ENCODE measurements around the gene THRB.

The THRB gene

GRCh38 chr3:24278543-24278942 lies 216.1 kb downstream of the THRB start:
- peaks cover 15% of the 10 kb centered on the region for H3K27me3 Mint-ChIP-seq
- no peaks in the 10 kb centered on the region for H3K9me3 Mint-ChIP-seq
- H3K27ac Mint-ChIP-seq (ENCODE audit: low read depth), result no peak overlapping the region
- H3K36me3 Mint-ChIP-seq (ENCODE audit: insufficient read depth), result peaks cover 3% of the 10 kb centered on the region
- ATAC-seq (replicated peaks; ENCODE audit: extremely low read depth, poor library complexity, severe bottlenecking) (no peak), DNase-seq (ENCODE audit: low spot score in 2 of 2) (no peak)
- no peak overlapping the region for H3K4me3 Mint-ChIP-seq
- H3K4me1 Mint-ChIP-seq, result no peaks in the 10 kb centered on the region

GRCh38 chr3:24273491-24273890 lies 221.2 kb downstream of the THRB start:
- DNase-seq (ENCODE audit: low spot score in 2 of 2) (no peak), ATAC-seq (replicated peaks; ENCODE audit: extremely low read depth, poor library complexity, severe bottlenecking) (no peak)
- no peak overlapping the region for H3K27ac Mint-ChIP-seq (ENCODE audit: low read depth)
- peaks cover 3% of the 10 kb centered on the region for H3K36me3 Mint-ChIP-seq (ENCODE audit: insufficient read depth)
- no peaks in the 10 kb centered on the region for H3K9me3 Mint-ChIP-seq
- H3K27me3 Mint-ChIP-seq, result peaks cover 15% of the 10 kb centered on the region
- H3K4me1 Mint-ChIP-seq, result no peaks in the 10 kb centered on the region
- H3K4me3 Mint-ChIP-seq, result no peak overlapping the region

- Mint-ChIP-seq H3K4me1 (no peaks in the 10 kb centered on the region), H3K27ac (ENCODE audit: low read depth) (no peak overlapping the region), H3K4me3 (no peak overlapping the region), H3K9me3 (no peaks in the 10 kb centered on the region), H3K27me3 (peaks cover 15% of the 10 kb centered on the region), H3K36me3 (ENCODE audit: insufficient read depth) (peaks cover 3% of the 10 kb centered on the region)
- ATAC-seq (replicated peaks; ENCODE audit: extremely low read depth, poor library complexity, severe bottlenecking) (no peak), DNase-seq (ENCODE audit: low spot score in 2 of 2) (no peak)
Measured at GRCh38 chr3:24272875-24273274, 221.8 kb downstream of the THRB start.

GRCh38 chr3:24272408-24272807 lies 222.2 kb downstream of the THRB start:
- no peak for ATAC-seq (replicated peaks; ENCODE audit: extremely low read depth, poor library complexity, severe bottlenecking)
- Mint-ChIP-seq H3K27ac (ENCODE audit: low read depth) (no peak overlapping the region), H3K27me3 (peaks cover 14% of the 10 kb centered on the region), H3K9me3 (no peaks in the 10 kb centered on the region), H3K4me1 (no peaks in the 10 kb centered on the region), H3K36me3 (ENCODE audit: insufficient read depth) (peaks cover 3% of the 10 kb centered on the region), H3K4me3 (no peak overlapping the region)
- DNase-seq (ENCODE audit: low spot score in 2 of 2), result no peak

- H3K4me3 Mint-ChIP-seq, result no peak overlapping the region
- H3K27me3 Mint-ChIP-seq, result peaks cover 3% of the 10 kb centered on the region
- no peak for DNase-seq (ENCODE audit: low spot score in 2 of 2)
- no peak overlapping the region for H3K27ac Mint-ChIP-seq (ENCODE audit: low read depth)
- no peaks in the 10 kb centered on the region for H3K9me3 Mint-ChIP-seq
- H3K36me3 Mint-ChIP-seq (ENCODE audit: insufficient read depth), result peaks cover under 1% of the 10 kb centered on the region
- no peak for ATAC-seq (replicated peaks; ENCODE audit: extremely low read depth, poor library complexity, severe bottlenecking)
- H3K4me1 Mint-ChIP-seq, result no peaks in the 10 kb centered on the region
Measured at GRCh38 chr3:24271228-24271627, 223.4 kb downstream of the THRB start.

GRCh38 chr3:24270744-24271143 lies 223.9 kb downstream of the THRB start:
- Mint-ChIP-seq H3K4me1 (no peaks in the 10 kb centered on the region), H3K27me3 (no peaks in the 10 kb centered on the region), H3K36me3 (ENCODE audit: insufficient read depth) (no peaks in the 10 kb centered on the region), H3K27ac (ENCODE audit: low read depth) (no peak overlapping the region), H3K4me3 (no peak overlapping the region), H3K9me3 (no peaks in the 10 kb centered on the region)
- DNase-seq (ENCODE audit: low spot score in 2 of 2) (no peak), ATAC-seq (replicated peaks; ENCODE audit: extremely low read depth, poor library complexity, severe bottlenecking) (no peak)

GRCh38 chr3:24270204-24270691 lies 224.4 kb downstream of the THRB start:
- H3K9me3 Mint-ChIP-seq, result no peaks in the 10 kb centered on the region
- no peaks in the 10 kb centered on the region for H3K36me3 Mint-ChIP-seq (ENCODE audit: insufficient read depth)
- H3K4me3 Mint-ChIP-seq, result no peak overlapping the region
- H3K27ac Mint-ChIP-seq (ENCODE audit: low read depth), result no peak overlapping the region
- peaks cover under 1% of the 10 kb centered on the region for H3K27me3 Mint-ChIP-seq
- H3K4me1 Mint-ChIP-seq, result no peaks in the 10 kb centered on the region
- ATAC-seq (replicated peaks; ENCODE audit: extremely low read depth, poor library complexity, severe bottlenecking), result no peak
- DNase-seq (ENCODE audit: low spot score in 2 of 2), result no peak

GRCh38 chr3:24264748-24265158 lies 229.9 kb downstream of the THRB start:
- DNase-seq (ENCODE audit: low spot score in 2 of 2) (no peak), ATAC-seq (replicated peaks; ENCODE audit: extremely low read depth, poor library complexity, severe bottlenecking) (no peak)
- Mint-ChIP-seq H3K36me3 (ENCODE audit: insufficient read depth) (no peaks in the 10 kb centered on the region), H3K4me3 (no peak overlapping the region), H3K9me3 (no peaks in the 10 kb centered on the region), H3K27me3 (peaks cover 10% of the 10 kb centered on the region), H3K27ac (ENCODE audit: low read depth) (no peak overlapping the region), H3K4me1 (no peaks in the 10 kb centered on the region)

- Mint-ChIP-seq H3K27ac (ENCODE audit: low read depth) (no peak overlapping the region), H3K4me1 (no peaks in the 10 kb centered on the region), H3K9me3 (no peaks in the 10 kb centered on the region), H3K4me3 (no peak overlapping the region), H3K27me3 (peaks cover 10% of the 10 kb centered on the region), H3K36me3 (ENCODE audit: insufficient read depth) (no peaks in the 10 kb centered on the region)
- DNase-seq (ENCODE audit: low spot score in 2 of 2), result no peak
- no peak for ATAC-seq (replicated peaks; ENCODE audit: extremely low read depth, poor library complexity, severe bottlenecking)
Measured at GRCh38 chr3:24264011-24264410, 230.6 kb downstream of the THRB start.

- Mint-ChIP-seq H3K27me3 (peaks cover 10% of the 10 kb centered on the region), H3K4me1 (no peaks in the 10 kb centered on the region), H3K9me3 (no peaks in the 10 kb centered on the region), H3K27ac (ENCODE audit: low read depth) (no peak overlapping the region), H3K4me3 (no peak overlapping the region), H3K36me3 (ENCODE audit: insufficient read depth) (no peaks in the 10 kb centered on the region)
- ATAC-seq (replicated peaks; ENCODE audit: extremely low read depth, poor library complexity, severe bottlenecking) (no peak), DNase-seq (ENCODE audit: low spot score in 2 of 2) (no peak)
Measured at GRCh38 chr3:24263069-24263668, 231.5 kb downstream of the THRB start.

- no peaks in the 10 kb centered on the region for H3K4me1 Mint-ChIP-seq
- H3K27ac Mint-ChIP-seq (ENCODE audit: low read depth), result no peak overlapping the region
- no peaks in the 10 kb centered on the region for H3K9me3 Mint-ChIP-seq
- no peak overlapping the region for H3K4me3 Mint-ChIP-seq
- H3K36me3 Mint-ChIP-seq (ENCODE audit: insufficient read depth), result no peaks in the 10 kb centered on the region
- DNase-seq (ENCODE audit: low spot score in 2 of 2) (no peak), ATAC-seq (replicated peaks; ENCODE audit: extremely low read depth, poor library complexity, severe bottlenecking) (no peak)
- H3K27me3 Mint-ChIP-seq, result peaks cover 10% of the 10 kb centered on the region
Measured at GRCh38 chr3:24261521-24261920, 233.1 kb downstream of the THRB start.

GRCh38 chr3:24259901-24260512 lies 234.6 kb downstream of the THRB start:
- Mint-ChIP-seq H3K36me3 (ENCODE audit: insufficient read depth) (no peaks in the 10 kb centered on the region), H3K4me1 (no peaks in the 10 kb centered on the region), H3K27ac (ENCODE audit: low read depth) (no peak overlapping the region), H3K9me3 (no peaks in the 10 kb centered on the region), H3K27me3 (peaks cover 7% of the 10 kb centered on the region), H3K4me3 (no peak overlapping the region)
- no peak for DNase-seq (ENCODE audit: low spot score in 2 of 2)
- no peak for ATAC-seq (replicated peaks; ENCODE audit: extremely low read depth, poor library complexity, severe bottlenecking)

- DNase-seq (ENCODE audit: low spot score in 2 of 2), result no peak
- H3K4me1 Mint-ChIP-seq, result no peaks in the 10 kb centered on the region
- no peaks in the 10 kb centered on the region for H3K36me3 Mint-ChIP-seq (ENCODE audit: insufficient read depth)
- no peak overlapping the region for H3K27ac Mint-ChIP-seq (ENCODE audit: low read depth)
- no peak for ATAC-seq (replicated peaks; ENCODE audit: extremely low read depth, poor library complexity, severe bottlenecking)
- H3K4me3 Mint-ChIP-seq, result no peak overlapping the region
- no peaks in the 10 kb centered on the region for H3K27me3 Mint-ChIP-seq
- no peaks in the 10 kb centered on the region for H3K9me3 Mint-ChIP-seq
Measured at GRCh38 chr3:24258727-24259600, 235.7 kb downstream of the THRB start.

Measured in central memory CD8-positive, alpha-beta T cell (primary cell).